K562 (cell line): ENCODE data around the gene TAF1B. TPM values are rescaled to one million over a fixed set of nuclear protein-coding genes. Genes with fewer than 3 reads are reported as not detected.

ENCODE experiments used
- ATAC-seq: fragments of 200-7000 bp; cut with Tn5 transposase; 3 replicates; pipeline ENCODE4 v1.9.1; 2020; ENCODE audit warnings: moderate library complexity
- BruUV-seq: library from RNA; stranded (reverse); fragments of 400-500 nt; replicated peaks from 2 replicates; lab custom pipeline; 2021; lab: Mats Ljungman, UMichigan
- CTCF ChIA-PET: fragments of 300-600 bp; formaldehyde crosslinking; extraction: SDS; loops from one replicate; lab custom pipeline; 2021; ENCODE audit warnings: low intra/inter-chr PET ratio; lab: Yijun Ruan, JAX
- POLR2A ChIA-PET: fragments of 300-600, 350-650 bp; sonication (Branson Sonifier 250); formaldehyde crosslinking; extraction: SDS; loops from one replicate; lab custom pipeline; 2021; ENCODE audit warnings: antibody characterized with exemption, inconsistent platforms; lab: Yijun Ruan, JAX
- DNase-seq, 4 experiments: peaks; one replicate each; pipeline versions ENCODE4 v3.0.0 to v3.0.0-alpha.2; 2011 to 2018; ENCODE audit warnings: low spot score in 3 of 4, mixed read lengths in 3 of 4; ENCODE audit errors: extremely low read depth in 1 of 4
- FAIRE-seq: peaks from 2 replicates; lab custom pipeline; 2011; peaks lifted over from hg19 to GRCh38; lab: Jason Lieb, UNC
- H2AFZ ChIP-seq: 2 replicates; pipeline ENCODE4 v1.6.0; 2011; ENCODE audit warnings: low read depth, low read length, control low read depth, inconsistent platforms
- H3K27ac ChIP-seq: fragments of 200-600 bp; 3 replicates; pipeline ENCODE4 v1.8.0; 2011; ENCODE audit warnings: low read depth, mild to moderate bottlenecking, control low read depth, inconsistent platforms, low read length, moderate library complexity, mixed read lengths; ENCODE audit errors: extremely low read depth
- H3K27me3 ChIP-seq, 2 experiments: fragments of 300-600 bp in 1 of 2; 2 replicates in 1 of 2; 3 replicates in 1 of 2; pipeline versions ENCODE4 v1.6.0 to v1.8.0; 2011; ENCODE audit warnings: inconsistent platforms in 2 of 2, low read length in 2 of 2, mild to moderate bottlenecking in 1 of 2, mixed read lengths in 1 of 2, moderate library complexity in 1 of 2; ENCODE audit not compliant: control insufficient read depth in 2 of 2, insufficient read depth in 2 of 2
- H3K36me3 ChIP-seq: fragments of 300-600 bp; 3 replicates; pipeline ENCODE4 v1.8.0; 2011; ENCODE audit warnings: mild to moderate bottlenecking, low read length, inconsistent platforms; ENCODE audit not compliant: control insufficient read depth, insufficient read depth
- H3K4me1 ChIP-seq, 2 experiments: fragments of 200-600 bp in 1 of 2; replicated peaks in 1 of 2; 2 replicates in 1 of 2; 3 replicates in 1 of 2; pipeline versions ENCODE4 v1.5.1 to v1.8.0; 2011; ENCODE audit warnings: inconsistent platforms in 2 of 2, low read length in 2 of 2, mild to moderate bottlenecking in 1 of 2, mixed read lengths in 1 of 2, moderate library complexity in 1 of 2; ENCODE audit not compliant: control insufficient read depth in 2 of 2, insufficient read depth in 2 of 2
- H3K4me2 ChIP-seq: 2 replicates; pipeline ENCODE4 v1.6.1; 2011; ENCODE audit warnings: low read length, control low read depth, inconsistent platforms, mixed read lengths; ENCODE audit not compliant: insufficient read depth
- H3K4me3 ChIP-seq: fragments of 200-600 bp; sonication (generic), shearing (Covaris generic); 2 replicates; pipeline ENCODE4 v1.5.1; 2016; ENCODE audit warnings: control low read depth, inconsistent platforms
- H3K79me2 ChIP-seq: fragments of 200-600 bp; 3 replicates; pipeline ENCODE4 v1.8.0; 2011; ENCODE audit warnings: low read length, inconsistent platforms; ENCODE audit not compliant: control insufficient read depth, insufficient read depth
- H3K9ac ChIP-seq, 2 experiments: 2 replicates each; pipeline versions ENCODE4 v1.6.0 to v1.6.1; 2011; ENCODE audit warnings: low read depth in 2 of 2, low read length in 2 of 2, control low read depth in 1 of 2, inconsistent platforms in 1 of 2, mild to moderate bottlenecking in 1 of 2, mixed read lengths in 1 of 2; ENCODE audit not compliant: insufficient read depth in 1 of 2
- H3K9me1 ChIP-seq: one replicate; pipeline ENCODE4 v1.6.0; 2011; ENCODE audit warnings: inconsistent platforms, mild to moderate bottlenecking, low read length, moderate library complexity; ENCODE audit not compliant: control insufficient read depth, insufficient read depth
- H3K9me3 ChIP-seq: replicated peaks from 2 replicates; pipeline ENCODE4 v1.5.1; 2011; ENCODE audit warnings: low read depth, low read length, inconsistent platforms; ENCODE audit not compliant: control insufficient read depth, insufficient read depth
- H4K20me1 ChIP-seq: replicated peaks from 2 replicates; pipeline ENCODE4 v1.6.1; 2011; ENCODE audit warnings: low read length, inconsistent platforms, mixed read lengths; ENCODE audit not compliant: control insufficient read depth, insufficient read depth
- ARID2 ChIP-seq: fragments of 450-650 bp; IDR thresholded peaks from 2 replicates; pipeline ENCODE4 v1.6.1; 2017; ENCODE audit warnings: antibody characterized with exemption, mild to moderate bottlenecking
- ATF3 ChIP-seq, 2 experiments: fragments of 450-650 bp in 1 of 2; sonication (generic) in 1 of 2; formaldehyde crosslinking in 1 of 2; IDR thresholded peaks in 1 of 2; conservative IDR thresholded peaks in 1 of 2; 2 replicates each; pipeline versions ENCODE4 v1.6.1 to v1.8.1; 2016 to 2023; ENCODE audit warnings: mild to moderate bottlenecking in 2 of 2, moderate library complexity in 2 of 2, inconsistent platforms in 1 of 2, missing genetic modification reagents in 1 of 2
- CREM ChIP-seq: IDR thresholded peaks from 2 replicates; pipeline ENCODE4 v1.6.1; 2014; ENCODE audit warnings: antibody characterized with exemption, low read depth
- DPF2 ChIP-seq: fragments of 450-650 bp; IDR thresholded peaks from 2 replicates; pipeline ENCODE4 v1.6.1; 2016
- FOSL1 ChIP-seq: fragments of 200-800 bp; sonication (Bioruptor generic); conservative IDR thresholded peaks from 2 replicates; pipeline ENCODE4 v1.6.1; 2016; ENCODE audit warnings: missing genetic modification characterization, missing compliant biosample characterization
- FOXA1 ChIP-seq: fragments of 450-650 bp; IDR thresholded peaks from 2 replicates; pipeline ENCODE4 v1.6.1; 2016; ENCODE audit warnings: mild to moderate bottlenecking, borderline replicate concordance
- HNRNPH1 ChIP-seq: fragments of 200-400 bp; formaldehyde crosslinking; optimal IDR thresholded peaks from 2 replicates; pipeline ENCODE3; 2017; ENCODE audit warnings: low read depth, mild to moderate bottlenecking, low read length, moderate library complexity
- JUND ChIP-seq, 2 experiments: IDR thresholded peaks; 2 replicates in 1 of 2; 3 replicates in 1 of 2; pipeline ENCODE4 v1.6.1; 2011; ENCODE audit warnings: borderline replicate concordance in 2 of 2, low read depth in 2 of 2, low read length in 2 of 2, improper control_type of control experiment in 1 of 2, missing biosample characterization in 1 of 2, missing genetic modification characterization in 1 of 2, missing genetic modification reagents in 1 of 2
- MTF1 ChIP-seq: fragments of 250-450 bp; sonication (Bioruptor Pico); IDR thresholded peaks from 2 replicates; pipeline ENCODE4 v1.9.0; 2021; ENCODE audit warnings: moderate library complexity, mild to moderate bottlenecking, inconsistent platforms, borderline replicate concordance
- NFIC ChIP-seq: fragments of 450-650 bp; IDR thresholded peaks from 2 replicates; pipeline ENCODE4 v1.6.1; 2017; ENCODE audit warnings: mild to moderate bottlenecking, inconsistent platforms
- TAL1 ChIP-seq: fragments of 450-650 bp; IDR thresholded peaks from 2 replicates; pipeline ENCODE4 v1.6.1; 2016; ENCODE audit warnings: mild to moderate bottlenecking
- TEAD4 ChIP-seq, 2 experiments: sonication (generic) in 1 of 2; formaldehyde crosslinking in 1 of 2; IDR thresholded peaks; 2 replicates each; pipeline versions ENCODE4 v1.6.1 to v1.8.0; 2012 to 2022; ENCODE audit warnings: borderline replicate concordance in 1 of 2, inconsistent platforms in 1 of 2, low read length in 1 of 2, mild to moderate bottlenecking in 1 of 2, missing genetic modification reagents in 1 of 2
- TRIM24 ChIP-seq, 2 experiments: fragments of 450-650 bp; IDR thresholded peaks; 2 replicates each; pipeline ENCODE4 v1.6.1; 2016
- ZFP30 ChIP-seq: fragments of 250-450 bp; sonication (Bioruptor Pico); IDR thresholded peaks from 2 replicates; pipeline ENCODE4 v1.8.0; 2022; ENCODE audit warnings: moderate library complexity, mild to moderate bottlenecking, inconsistent platforms, borderline replicate concordance
- WGBS: fragments of 100-300 bp; shearing (Covaris generic); methylation state at CpG from one replicate; pipeline ENCODE4 v1.1.6; 2016; ENCODE audit warnings: low coverage, mixed read lengths; ENCODE audit not compliant: insufficient coverage; ENCODE audit errors: missing lambda C conversion rate; 5-methylcytosine and 5-hydroxymethylcytosine counted together
- in situ Hi-C: fragments of 300-500 bp; cut with MboI; formaldehyde crosslinking; loops from 4 replicates; pipeline ENCODE4 v1.15.0; 2018; ENCODE audit warnings: inconsistent platforms, mixed read lengths
- intact Hi-C: fragments of 100-400 bp; cut with micrococcal nuclease; formaldehyde crosslinking; loops from 2 replicates; pipeline ENCODE4 v1.14.2; 2022
- polyA plus RNA-seq, 8 experiments: library from polyadenylated mRNA; depleted of rRNA in 4 of 8; stranded (reverse) in 5 of 8; unstranded in 3 of 8; fragments of >200 nt; fragmentation: Nextera tagmentation in 2 of 8; fragmentation: Illumina TruSeq in 1 of 8; extraction: Ambion mirVana in 2 of 8; extraction: Trizol in 1 of 8; gene quantifications; 2 replicates each; pipeline versions ENCODE4 v1.2.1 to v1.2.3, GENCODE V29; 2011 to 2014; ENCODE audit warnings: inconsistent platforms in 1 of 8, missing spikeins in 1 of 8
- total RNA-seq, 7 experiments: library from RNA; depleted of rRNA in 6 of 7; stranded (reverse); fragments of >200 nt in 6 of 7; fragmentation: Illumina TruSeq in 2 of 7; extraction: Trizol in 2 of 7; gene quantifications; 2 replicates each; pipeline versions ENCODE4 v1.2.1 to v1.2.3, GENCODE V29; 2011 to 2021; ENCODE audit warnings: low replicate concordance in 1 of 7

Gene TAF1B
- total and polyA plus RNA-seq, 9 of the 15 experiments (the other 6 are each of a cell fraction or from before 2014, with no cell fraction given) = 8.8 to 25.1 (median 17.3) TPM

- WGBS = 15% methylated on average over 5 of the region's 5 CpGs
- peak overlapping the region; percentile 55 for H3K4me3 ChIP-seq
- TF ChIP-seq NFIC = peak; percentile 29; the same call in 1 of the 2 replicates
- TF ChIP-seq FOXA1 = no peak
- FAIRE-seq (peak; percentile 11), DNase-seq (peak in 1 of 4 experiments; percentile 12), ATAC-seq (no peak)
- in situ Hi-C loops (no loop called here), intact Hi-C loops (loop anchor here (1.0 kb wide), 1 partner anchor 70 kb away; no protein-coding TSS in a partner anchor)
- H4K20me1 ChIP-seq = no peaks in the 10 kb centered on the region
- peak overlapping the region in 1 of 2 experiments; percentile 88; a peak in 3 of 4 replicates for H3K9ac ChIP-seq
- peak overlapping the region; percentile 88; the same call in 2 of the 3 replicates for H3K27ac ChIP-seq
- H3K4me1 ChIP-seq = peaks cover 10 to 17% of the 10 kb centered on the region in 2 experiments
- POLR2A ChIA-PET = interaction anchor here (0.7 to 3.7 kb wide), 6 partner anchors 8 to 214 kb away, joined by 4 to 11 read pairs (median 10); partner anchors contain the start of gene YWHAQ
- H3K9me3 ChIP-seq = no peaks in the 10 kb centered on the region
- peaks cover 33% of the 10 kb centered on the region for H3K36me3 ChIP-seq
- CTCF ChIA-PET = no interaction called here
- peak overlapping the region; percentile 91 for H3K4me2 ChIP-seq
- peak overlapping the region; percentile 92 for H2AFZ ChIP-seq
- no peaks in the 10 kb centered on the region for H3K9me1 ChIP-seq
- H3K27me3 ChIP-seq = no peaks in the 10 kb centered on the region
- no TSS peak for BruUV-seq
- peaks cover 35% of the 10 kb centered on the region for H3K79me2 ChIP-seq
Measured at GRCh38 chr2:9844576-9844975, 1.3 kb downstream of the TAF1B start.

- POLR2A ChIA-PET = interaction anchor here (0.8 kb wide), 1 partner anchor 12 kb away, joined by 3 read pairs; no protein-coding TSS in a partner anchor
- peaks cover 35% of the 10 kb centered on the region for H3K79me2 ChIP-seq
- in situ Hi-C loops (no loop called here), intact Hi-C loops (no loop called here)
- H3K9ac ChIP-seq = no peak overlapping the region
- H3K4me1 ChIP-seq = peaks cover 10 to 17% of the 10 kb centered on the region in 2 experiments
- no peak for ATAC-seq
- no peak overlapping the region for H2AFZ ChIP-seq
- DNase-seq = no peak
- no peaks in the 10 kb centered on the region for H3K9me3 ChIP-seq
- no peak overlapping the region for H3K4me3 ChIP-seq
- H4K20me1 ChIP-seq = no peaks in the 10 kb centered on the region
- no peak for FAIRE-seq
- CTCF ChIA-PET = no interaction called here
- H3K27ac ChIP-seq = no peak overlapping the region
- peaks cover 53% of the 10 kb centered on the region for H3K36me3 ChIP-seq
- no peaks in the 10 kb centered on the region for H3K27me3 ChIP-seq
- no peak overlapping the region for H3K4me2 ChIP-seq
- no TSS peak for BruUV-seq
- H3K9me1 ChIP-seq = no peaks in the 10 kb centered on the region
- TF ChIP-seq MTF1 (CRISPR knock-in tag) (no peak), HNRNPH1 (no peak), TAL1 (peak; percentile 43), ARID2 (no peak), FOSL1 (tag) (peak; percentile 76), DPF2 (0 out of 2 replicates have a peak, but pooled peaks have one; percentile 38), ATF3 (IDR thresholded peaks at IDR 0.05) (peak; percentile 23; the same call in 1 of the 2 replicates), ATF3 (CRISPR knock-in tag; conservative IDR thresholded peaks at IDR 0.05) (no peak), TRIM24 (IDR thresholded peaks at IDR 0.05) (peak in 1 of 2 experiments; percentile 51; a peak in 1 of 4 replicates), TEAD4 (IDR thresholded peaks at IDR 0.05; ENCODE audit: low read length) (peak; percentile 70; the same call in 1 of the 2 replicates), TEAD4 (CRISPR knock-in tag; IDR thresholded peaks at IDR 0.05; ENCODE audit: borderline replicate concordance) (no peak), CREM (no peak), JUND (IDR thresholded peaks at IDR 0.05; ENCODE audit: borderline replicate concordance, low read depth, low read length) (peak; percentile 51; the same call in 1 of the 2 replicates), JUND (tag; IDR thresholded peaks at IDR 0.05; ENCODE audit: borderline replicate concordance, low read depth, low read length) (peak; percentile 28; the same call in 1 of the 3 replicates), ZFP30 (CRISPR knock-in tag) (no peak)
Measured at GRCh38 chr2:9846554-9846953, 3.3 kb downstream of the TAF1B start.
